Measurements from ENCODE around the gene KIAA1586. TPM values are rescaled to one million over a fixed set of nuclear protein-coding genes. Genes with fewer than 3 reads are reported as not detected.
"Not testable (repeated sequence)": the region's sequence is repeated elsewhere in the genome, so short reads cannot be mapped to it uniquely, and the experiment has no call there.

KIAA1586 gene
- total RNA-seq, 1 donor from 2014 or later, result 6.4 TPM

DNA sequence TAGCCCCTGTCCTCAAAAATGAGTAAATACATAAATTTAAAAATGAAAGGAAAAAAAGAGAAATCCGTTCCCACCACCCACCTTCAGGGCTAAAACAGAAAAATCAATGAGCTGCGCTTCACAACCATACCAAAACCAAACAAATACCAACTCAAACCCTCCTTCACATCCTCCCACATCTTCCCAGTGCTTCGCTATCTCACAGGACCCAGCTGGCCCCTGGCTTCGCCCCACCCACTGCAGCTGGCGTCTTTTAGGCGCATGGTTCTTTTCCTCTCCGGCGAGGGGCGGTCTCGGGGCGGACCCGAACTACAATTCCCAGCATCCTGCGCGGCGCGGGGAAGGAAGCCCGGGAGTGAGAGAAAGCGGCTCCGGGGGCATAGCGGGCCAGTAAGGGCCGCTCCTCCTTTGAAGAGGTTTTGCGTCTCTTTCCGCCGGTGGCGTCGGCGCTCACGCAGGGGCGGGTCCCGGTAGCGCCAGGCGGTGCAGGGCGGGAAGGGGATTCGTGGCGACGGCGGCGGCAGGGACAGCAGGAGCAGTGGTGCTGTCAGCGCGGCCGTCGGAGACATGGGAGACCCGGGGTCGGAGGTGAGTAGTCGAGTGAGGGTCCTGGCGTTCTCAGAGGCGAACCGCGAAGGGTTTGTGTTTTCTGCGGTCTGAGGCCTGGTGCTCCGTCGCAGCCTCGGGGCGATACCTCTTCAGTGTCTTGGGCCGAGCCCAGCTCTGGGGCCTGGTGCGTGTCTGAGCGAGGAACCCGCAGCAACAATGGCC is 43.4 kb downstream of the KIAA1586 start, which contains the start of gene ZNF451:
Gene ZNF451, plus strand, starts transcription at position 502 of the 771 bp plus-strand sequence. Its CDS starts 66 bp downstream, at position 568.
- intact Hi-C loops (cut with DNase I), result loop anchor here (1.0 to 5.0 kb wide), 2 partner anchors 43 to 227 kb away; partner anchors contain the start of genes KIAA1586 and PRIM2
- ATAC-seq (peak; percentile 99), DNase-seq (ENCODE audit: missing footprints) (peak; percentile 99)

DNA sequence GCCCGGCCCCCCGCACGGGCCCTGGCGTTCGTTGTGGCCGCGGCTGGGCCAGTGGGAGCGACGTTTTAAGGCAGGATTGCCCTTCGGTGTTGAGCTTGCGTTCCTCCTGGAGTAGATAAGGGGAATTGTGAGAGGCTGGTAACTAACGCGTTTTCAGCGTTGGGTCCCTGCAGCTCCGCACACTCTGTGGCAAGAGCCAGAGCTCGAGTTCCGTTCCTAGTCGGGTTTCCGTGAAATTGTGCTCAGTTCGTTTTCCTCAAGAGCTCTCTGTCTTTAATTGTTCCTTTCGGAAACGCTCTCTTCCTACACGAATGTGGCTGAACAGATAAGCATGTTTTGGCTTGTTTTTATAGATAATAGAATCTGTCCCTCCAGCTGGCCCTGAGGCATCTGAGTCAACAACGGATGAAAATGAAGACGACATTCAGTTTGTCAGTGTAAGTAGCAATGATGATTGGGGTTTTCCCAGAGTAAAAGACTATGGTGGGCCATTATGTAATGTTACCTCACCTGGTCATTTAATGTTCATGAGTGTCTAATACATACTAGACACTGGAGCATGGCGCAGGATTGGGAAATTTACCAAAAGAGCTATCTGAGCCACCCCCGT is 44.1 kb downstream of the KIAA1586 start:
- DNase-seq (ENCODE audit: missing footprints); intact Hi-C loops (cut with DNase I); ATAC-seq: not testable (repeated sequence)

DNA sequence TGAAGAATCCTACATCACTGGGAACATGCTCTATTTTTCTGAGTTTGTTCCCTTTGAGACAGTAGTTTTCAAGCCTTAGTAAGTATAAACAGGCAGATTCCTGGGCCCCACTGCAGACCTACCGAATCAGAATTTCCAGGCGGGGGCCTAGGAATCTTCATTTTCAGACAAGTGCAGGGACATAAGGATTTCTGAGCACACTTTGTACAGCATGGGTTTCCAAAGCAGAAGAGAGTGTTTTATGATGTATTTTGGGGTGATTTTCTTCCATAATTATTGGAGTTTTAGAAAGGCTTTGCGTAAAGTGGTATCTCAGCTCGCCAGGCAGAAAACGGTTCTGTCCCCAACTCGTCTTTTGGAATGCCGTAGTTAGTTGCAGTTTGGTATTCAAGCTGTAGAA is 44.9 kb downstream of the KIAA1586 start:
- ATAC-seq; intact Hi-C loops (cut with DNase I); DNase-seq (ENCODE audit: missing footprints): not testable (repeated sequence)

DNA sequence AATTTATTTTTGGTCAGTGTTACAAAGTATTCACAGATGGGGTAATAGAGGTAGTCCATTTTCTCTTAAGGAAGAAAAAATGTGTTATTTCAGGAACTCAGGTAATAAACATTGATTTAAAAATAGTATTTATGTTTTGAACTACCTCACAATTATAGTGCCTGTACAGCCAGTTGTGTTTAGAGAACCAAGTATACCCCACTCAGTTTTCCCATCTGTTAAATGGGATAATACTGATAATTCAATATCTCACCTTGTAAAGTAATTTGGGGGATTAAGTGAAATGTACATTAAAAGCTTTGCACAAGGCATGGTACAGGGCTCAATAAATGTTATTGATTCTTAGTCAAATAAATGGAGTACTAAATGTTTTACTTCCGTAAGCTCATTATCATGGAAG is 48.2 kb downstream of the KIAA1586 start:
- intact Hi-C loops (cut with DNase I), result loop anchor here (5.0 kb wide), 1 partner anchor 78 kb away; the partner anchor contains the start of gene BAG2
- ATAC-seq (no peak), DNase-seq (ENCODE audit: missing footprints) (no peak)

DNA sequence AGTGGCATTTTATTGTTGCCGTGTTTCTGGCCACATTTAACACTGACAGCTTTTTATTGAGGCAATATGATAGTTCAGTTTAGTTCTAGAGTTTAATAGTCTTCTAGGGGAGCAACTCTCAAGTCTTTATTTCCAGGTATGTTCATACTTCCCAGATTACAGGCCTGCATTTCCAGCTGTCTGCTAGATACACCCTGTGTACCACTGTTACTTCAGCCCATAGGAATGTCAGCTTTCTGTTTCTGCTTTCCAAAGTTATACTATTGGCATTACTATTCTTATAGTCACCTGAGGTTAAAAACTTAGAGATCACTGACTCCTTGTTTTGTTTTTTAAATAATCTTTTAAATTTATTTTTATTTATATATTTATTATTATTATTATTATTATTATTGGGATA is 51.1 kb downstream of the KIAA1586 start:
- intact Hi-C loops (cut with DNase I), result loop anchor here (5.0 kb wide), 1 partner anchor 75 kb away; the partner anchor contains the start of gene BAG2
- ATAC-seq, result no peak
- DNase-seq (ENCODE audit: missing footprints), result no peak

DNA sequence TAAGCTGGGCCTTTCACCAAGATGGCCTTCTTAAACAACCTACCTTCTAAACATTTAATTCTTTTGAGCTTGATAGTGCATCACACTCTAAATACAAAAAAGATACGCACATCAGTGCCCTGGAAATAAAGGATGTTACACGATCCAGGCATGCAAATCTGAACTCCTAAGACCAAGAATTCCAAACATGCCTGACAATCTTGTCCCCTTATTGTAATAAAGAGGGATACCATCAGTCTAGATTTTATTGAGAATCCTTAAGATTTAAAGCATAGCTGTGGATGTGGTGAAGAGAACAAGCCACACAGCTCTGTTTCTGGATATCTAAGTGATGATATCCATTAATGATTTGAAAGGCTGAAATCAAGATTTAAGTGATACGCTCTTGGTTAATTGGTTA is 56.5 kb downstream of the KIAA1586 start:
- ATAC-seq (no peak), DNase-seq (ENCODE audit: missing footprints) (no peak)
- intact Hi-C loops (cut with DNase I), result no loop called here

DNA sequence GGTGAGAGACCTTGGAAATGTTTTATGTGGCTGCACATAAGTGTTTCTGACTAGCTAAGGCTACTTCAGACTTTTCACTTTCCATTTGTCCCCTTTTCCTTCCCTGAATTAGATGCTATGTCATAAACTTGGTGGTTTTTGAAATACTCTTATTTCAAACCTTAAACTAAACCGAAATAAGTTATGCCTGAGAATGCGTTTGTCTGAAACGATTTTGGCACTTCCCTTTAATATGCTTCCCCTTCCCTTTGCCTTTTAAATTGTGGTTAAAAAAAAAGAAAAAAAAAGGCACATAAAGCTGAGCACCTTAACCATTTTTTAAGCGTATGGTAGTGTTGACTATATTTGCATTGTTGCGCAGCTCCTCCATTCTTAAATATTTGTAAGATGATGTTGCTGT is 57.8 kb downstream of the KIAA1586 start:
- ATAC-seq, result no peak
- DNase-seq (ENCODE audit: missing footprints), result no peak
- intact Hi-C loops (cut with DNase I), result no loop called here

Other genes with a start within 250 kb of the KIAA1586 start
- gene BEND6, start 91.6 kb upstream of the KIAA1586 start, total RNA-seq, result 0.30 TPM
- 19.0 TPM for gene ZNF451, start 43.5 kb downstream of the KIAA1586 start, total RNA-seq
- 15.4 TPM for gene BAG2, start 125.6 kb downstream of the KIAA1586 start, total RNA-seq
- gene RAB23, start 175.6 kb downstream of the KIAA1586 start, total RNA-seq, result 12.0 TPM

Data from Right ventricle myocardium inferior (tissue), 1 donor.